Left kidney (tissue), 2 donors: ENCODE results near the gene ZNF669. TPM values are rescaled to one million over a fixed set of nuclear protein-coding genes. Genes with fewer than 3 reads are reported as not detected.

Source experiments
- DNase-seq: peaks from one replicate; pipeline ENCODE4 v3.0.0-alpha.2; 2013
- polyA plus RNA-seq: library from polyadenylated mRNA; unstranded; fragments of 120-200 nt; gene quantifications from one replicate; pipeline ENCODE4 v1.2.1, GENCODE V29; 2013; ENCODE audit not compliant: insufficient read length

Gene ZNF669
- polyA plus RNA-seq, 1 donor = 14.0 TPM

DNA sequence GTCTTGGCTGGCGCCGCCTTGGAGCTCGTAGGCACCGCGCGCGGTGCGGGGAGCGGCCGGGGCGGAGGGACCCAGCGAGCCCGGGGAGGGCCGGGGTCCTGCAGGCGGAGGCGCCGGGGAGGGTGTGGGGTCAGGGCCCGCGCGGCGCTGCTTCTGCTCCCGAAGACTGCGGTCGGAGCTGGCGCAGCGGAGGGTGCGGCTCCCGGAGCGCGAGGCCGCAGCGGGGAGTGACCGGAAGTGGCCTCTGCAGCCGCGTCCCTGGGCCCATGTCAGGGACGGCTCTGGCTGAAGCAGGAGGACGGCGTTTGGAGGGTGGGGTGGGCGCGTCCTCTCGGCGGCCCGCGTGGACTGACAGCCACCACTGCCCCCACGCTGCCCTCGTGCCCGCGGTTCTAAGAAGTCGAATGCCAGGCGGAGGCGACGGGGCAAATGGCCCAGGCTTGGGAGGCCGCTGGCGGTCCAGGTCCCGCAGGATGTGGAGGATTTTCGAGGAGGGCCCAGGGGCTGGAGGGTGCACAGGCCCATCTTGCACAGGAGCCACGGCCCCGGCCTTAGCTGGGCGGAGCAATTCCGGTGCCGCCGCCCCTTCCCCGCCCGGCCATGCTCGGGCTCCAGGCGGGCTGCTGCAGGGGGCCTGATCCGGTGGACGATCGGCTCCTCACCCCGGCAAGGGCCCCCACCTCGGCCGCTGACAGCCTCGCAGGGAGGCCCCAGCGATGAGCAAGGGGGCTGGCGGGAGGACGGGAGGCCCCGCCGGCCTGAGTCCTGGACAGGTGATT, 7.7 kb upstream of the ZNF669 start:
- peak; percentile 46 for DNase-seq

DNA sequence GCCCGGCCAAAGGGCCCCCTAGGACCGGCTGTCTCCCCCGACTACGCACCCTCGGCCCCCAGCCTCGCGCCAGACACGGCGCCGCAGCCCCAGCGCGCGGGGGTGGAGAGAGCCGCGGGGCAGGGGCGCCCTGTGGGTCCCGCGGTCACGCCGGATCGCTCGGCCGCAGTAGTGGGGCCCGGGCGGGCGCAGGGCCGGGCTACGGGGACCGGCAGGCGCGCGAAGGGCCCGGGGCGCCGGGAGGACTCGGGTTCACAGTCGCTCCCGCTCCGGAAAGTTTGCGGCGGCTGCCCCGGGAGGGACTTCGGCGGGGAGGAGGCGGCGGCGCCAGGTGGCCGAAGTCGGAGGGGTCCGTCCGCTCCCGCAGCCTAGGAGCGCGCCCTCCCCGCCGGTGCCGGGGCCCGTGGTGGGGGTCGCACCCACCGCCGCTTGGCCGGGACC, 7.1 kb upstream of the ZNF669 start:
- DNase-seq = peak; percentile 25

DNA sequence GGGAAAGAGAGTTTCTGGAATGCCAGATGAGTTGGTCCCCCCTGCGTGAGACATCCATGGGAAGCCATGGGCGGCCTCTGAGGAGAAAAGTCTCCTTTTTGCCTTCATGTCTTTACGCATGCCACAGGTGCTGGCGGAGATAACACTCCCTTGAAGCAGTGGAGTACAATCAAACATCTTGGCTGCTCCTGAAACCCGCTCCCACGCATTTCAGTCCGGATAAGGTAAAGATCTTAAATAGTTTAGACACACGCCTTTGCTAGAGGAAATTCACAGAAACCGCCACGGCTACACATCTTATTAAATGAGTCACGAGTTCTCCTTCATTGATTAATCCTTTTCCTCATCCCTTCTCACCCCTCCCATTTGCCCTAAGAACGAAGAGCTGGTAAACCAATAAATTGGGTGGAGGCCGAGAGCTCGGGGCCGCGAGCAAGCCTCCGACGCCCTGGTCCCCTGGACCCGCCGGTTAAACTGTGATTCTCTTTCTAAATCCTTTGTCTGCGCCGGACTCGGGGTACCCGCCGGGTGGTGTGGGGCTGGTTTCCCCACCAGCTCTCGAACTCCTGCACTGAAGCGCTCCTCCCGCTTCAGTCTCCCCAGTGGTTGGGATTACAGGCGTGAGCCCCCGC, 6.6 kb upstream of the ZNF669 start:
- DNase-seq = peak; percentile 30

DNA sequence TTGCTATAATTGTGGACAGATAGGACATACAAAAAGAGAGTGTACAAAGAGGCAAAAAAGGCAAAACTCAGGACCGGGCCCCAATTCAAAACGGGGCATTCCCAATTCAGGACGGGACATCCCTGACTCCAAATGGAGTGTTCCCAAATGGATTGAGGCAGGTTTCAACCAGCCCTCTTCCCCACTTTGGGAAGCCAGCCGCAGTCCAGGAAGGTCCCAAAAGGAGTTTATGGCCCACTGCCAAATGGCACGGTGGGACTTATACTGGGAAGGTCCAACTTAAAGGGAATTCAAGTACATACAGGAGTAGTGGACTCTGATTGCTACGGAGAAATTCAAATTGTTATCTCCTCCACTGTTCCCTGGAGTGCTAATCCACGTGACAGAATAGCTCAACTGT, 3.5 kb upstream of the ZNF669 start:
- DNase-seq = no peak

DNA sequence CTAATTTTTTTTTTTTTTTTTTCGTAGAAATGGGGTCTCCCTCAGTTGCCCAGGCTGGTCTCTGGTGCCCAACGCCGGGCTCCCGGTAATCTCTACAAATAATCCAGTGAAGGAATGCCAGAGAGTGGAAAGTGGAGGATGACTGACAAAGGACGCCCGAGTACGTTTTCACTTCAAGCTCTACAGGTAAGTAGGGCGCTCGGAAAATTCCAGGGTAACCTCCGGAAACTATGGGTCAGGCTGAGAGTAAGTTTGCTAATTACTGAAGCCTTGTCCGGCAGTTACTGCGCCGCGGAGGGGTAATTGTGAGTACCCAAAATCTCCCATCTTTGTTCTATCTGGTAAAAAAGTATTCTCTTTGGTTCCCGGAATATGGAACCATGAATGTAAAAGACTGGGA, 1.8 kb upstream of the ZNF669 start:
- no peak for DNase-seq

DNA sequence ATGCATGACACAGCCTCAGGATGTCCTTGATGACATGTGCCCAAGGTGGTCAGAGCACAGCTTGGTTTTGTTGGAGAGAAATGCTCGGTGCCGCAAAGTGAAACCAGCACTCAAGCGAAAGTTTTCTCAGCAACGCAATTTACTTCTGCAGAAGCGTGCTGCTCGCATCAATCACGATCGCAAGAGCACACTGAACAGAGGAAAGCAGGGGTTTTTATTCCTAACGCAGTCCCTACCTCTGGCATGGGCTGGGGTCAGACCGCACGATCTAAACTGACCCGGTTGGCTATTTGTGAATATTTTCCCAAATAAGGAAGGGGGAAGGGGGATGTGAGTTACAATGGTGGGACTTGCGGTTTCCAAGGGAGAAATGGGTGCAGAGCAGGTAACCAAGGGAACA, 809 bp upstream of the ZNF669 start:
- no peak for DNase-seq

DNA sequence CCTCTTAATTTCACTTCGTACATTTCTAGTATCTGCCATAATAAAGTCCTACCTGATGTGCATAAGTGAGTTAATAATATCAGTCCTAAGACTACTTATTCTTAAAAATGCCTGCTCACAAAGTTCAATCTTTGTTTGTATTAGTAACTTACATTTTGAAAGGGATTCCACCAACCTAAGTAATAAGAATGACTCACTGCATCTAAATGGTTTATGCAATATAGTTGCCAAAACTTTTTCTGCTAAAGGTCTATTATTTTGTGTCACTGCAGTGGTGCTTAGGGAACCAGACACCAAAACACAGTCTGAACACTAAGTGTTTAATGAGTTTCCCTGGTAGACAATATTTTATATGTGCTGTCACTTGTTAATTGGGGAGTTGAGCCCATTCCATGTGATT, 1.8 kb downstream of the ZNF669 start:
- no peak for DNase-seq

DNA sequence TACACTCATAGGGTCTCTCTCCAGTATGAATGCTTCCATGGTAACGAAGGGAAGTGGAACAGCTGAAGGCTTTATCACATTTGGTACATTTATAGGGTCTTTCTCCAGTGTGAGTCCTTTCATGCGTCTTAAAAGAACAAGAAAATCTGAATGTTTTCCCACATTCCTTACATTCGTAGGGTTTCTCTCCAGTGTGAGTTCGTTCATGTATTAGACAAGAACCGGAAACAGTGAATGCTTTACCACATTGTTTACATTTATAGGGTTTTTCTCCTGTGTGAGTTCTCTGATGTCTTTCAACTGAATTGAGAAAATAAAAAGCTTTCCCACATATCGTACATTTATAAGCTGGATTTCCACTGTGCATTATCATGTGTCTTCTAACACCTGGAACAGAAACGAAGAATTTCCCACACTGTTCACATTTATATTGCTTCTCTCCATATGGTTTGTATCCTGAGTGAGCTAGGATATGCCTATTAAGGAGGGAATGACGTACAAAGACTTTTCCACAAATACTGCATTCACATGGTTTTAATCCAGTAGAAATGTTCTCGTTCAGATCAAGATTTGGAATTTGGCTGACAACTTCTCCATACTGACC, 3.4 kb downstream of the ZNF669 start:
- no peak for DNase-seq

DNA sequence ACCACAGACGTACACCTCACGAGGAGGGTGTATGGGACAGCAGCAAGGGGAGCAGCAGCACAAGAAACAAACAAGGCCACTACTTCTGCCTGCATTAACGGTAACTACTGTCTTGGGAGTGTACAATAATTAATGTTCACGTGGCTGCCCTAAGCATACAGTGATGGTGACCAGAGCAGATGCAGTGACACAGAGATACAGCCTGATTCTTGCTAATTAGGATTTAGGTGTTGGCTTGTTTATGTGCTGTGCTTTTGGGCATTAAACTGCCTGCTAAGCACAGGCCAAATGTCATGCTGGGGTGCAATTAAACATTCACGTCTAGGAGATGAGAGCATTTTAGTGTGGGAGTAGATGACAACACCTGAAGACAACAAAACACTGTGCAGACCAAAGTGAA, 7.2 kb downstream of the ZNF669 start:
- DNase-seq = no peak

DNA sequence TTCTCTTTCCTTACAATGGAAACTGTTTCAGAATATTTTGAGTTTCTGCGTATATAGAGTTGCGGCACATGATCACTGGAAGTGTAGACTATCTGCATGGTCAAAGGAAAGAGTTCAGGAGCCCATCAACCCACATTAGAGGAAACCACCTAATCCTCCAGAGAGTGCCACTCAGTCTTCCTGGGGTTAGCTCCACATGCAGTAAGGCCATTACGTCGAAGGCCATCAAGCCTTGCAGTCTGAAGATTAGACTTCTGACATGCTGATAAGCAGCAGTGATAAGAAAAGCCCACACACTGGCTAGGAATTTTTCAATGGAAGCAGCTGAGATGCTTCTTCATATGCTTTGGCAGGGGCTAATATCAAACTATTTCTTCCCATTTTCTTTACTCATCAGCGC, 7.6 kb downstream of the ZNF669 start:
- DNase-seq = no peak

DNA sequence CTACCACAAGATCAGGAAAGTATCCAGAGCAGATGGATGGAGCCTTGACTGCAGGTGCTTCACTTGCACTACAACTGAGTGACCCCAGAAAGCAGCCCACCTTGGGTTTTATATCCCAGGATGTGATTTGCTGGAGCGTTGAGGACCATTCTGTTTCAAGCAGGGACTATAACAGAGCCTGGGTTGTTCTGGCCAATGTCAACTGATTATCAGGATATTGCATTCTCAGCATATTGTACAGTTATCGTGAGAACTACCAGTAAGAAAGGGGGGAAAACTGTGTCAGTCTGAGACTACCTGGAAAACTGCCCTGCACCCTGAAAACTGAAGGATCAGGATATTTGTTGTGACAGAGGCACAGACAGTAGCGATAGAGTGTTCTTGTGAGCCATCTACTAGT, 8.0 kb downstream of the ZNF669 start:
- no peak for DNase-seq

DNA sequence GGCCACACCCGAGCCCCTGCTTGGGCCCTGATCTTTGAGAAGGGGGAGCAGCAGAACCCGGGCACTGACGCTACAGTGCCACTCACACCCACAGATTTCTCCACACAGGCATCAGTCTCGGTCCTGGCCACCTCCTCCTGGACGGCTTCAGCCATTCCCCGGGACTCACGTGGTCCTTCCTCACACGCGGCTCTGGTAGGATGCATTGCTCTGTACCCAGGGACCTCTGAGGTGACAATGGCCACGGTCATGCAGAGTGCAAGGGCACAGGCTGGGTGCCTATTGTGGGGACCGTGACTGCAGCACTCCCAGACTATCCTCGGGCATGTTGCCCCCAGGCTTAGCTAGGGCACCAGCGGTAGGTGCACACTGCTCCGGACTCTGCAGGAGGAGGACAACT, 13.7 kb downstream of the ZNF669 start:
- DNase-seq = no peak

DNA sequence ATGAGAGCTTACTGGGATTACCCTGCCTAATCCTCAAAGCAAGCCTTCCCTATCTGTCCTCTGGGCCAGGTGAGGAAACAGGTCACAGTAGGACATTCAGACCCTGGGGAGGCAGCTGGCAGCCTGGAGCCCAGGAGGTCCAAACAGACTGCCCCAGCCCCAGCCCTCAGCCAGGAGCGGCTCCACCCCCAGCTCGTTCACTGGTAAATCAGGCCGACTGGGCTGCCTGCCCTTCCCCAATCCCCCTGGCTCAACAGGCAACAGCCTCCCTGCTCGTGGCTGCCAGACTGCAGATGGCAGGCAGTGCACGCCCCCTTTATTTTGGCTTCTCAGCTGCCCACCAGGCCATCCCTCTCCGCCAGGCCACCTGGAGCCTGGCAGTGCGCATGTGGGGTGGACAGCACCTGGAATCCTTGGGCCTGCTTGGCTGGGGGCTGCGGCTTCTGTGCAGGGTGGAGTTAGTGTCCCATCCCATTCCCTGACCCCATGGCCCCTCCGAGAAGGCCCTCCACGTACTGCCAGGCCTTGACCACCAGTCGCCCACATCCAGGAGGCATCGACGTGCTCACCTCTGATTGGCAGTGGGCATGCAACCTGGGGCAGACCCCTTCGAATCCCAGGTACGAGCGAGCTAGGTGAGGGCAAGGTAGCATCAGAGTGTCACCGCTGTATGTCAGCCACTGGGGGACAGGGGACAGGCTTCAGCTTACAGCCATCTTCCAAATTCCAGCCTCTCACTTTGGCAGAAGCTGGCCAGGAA, 14.4 kb downstream of the ZNF669 start:
- DNase-seq = no peak

DNA sequence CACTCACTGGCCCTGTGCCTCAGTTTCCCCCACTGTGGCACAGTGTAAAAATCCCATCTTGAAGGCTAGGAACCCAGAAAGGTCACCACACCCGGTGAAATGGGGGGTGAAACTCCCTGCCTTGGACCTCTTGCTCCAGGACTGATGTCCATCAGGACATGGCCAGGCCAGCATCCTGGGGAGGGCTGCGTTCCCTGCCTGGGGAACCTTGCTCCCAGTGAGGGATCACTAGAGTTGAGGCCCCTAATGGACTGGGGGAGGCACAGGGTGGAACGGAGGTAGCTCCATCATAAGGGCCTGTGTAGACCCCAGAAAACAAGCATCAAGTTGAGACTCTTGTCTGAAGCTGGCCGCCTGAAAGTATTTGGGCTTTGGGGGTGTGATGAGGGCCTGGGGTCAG, 15.2 kb downstream of the ZNF669 start:
- DNase-seq = no peak

DNA sequence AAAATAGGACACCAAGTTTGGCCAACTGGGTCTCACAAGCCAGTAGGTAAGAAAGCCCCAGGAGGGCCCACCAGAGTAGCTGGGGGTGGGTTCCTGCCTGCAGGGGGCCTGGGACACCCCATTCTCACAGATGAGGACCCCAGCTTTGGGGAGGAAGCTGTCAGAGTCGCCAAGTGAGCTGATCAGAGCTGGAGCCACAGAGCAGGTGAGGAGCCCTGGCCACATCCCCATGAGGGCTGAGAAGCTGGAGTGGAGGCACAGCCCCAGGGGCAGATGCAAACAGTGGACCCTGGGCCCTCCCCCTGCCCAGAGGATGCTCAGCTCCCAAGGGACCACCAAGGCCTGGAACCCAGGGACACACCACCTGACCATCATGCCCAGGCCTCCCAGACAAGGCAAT, 16.9 kb downstream of the ZNF669 start:
- no peak for DNase-seq

DNA sequence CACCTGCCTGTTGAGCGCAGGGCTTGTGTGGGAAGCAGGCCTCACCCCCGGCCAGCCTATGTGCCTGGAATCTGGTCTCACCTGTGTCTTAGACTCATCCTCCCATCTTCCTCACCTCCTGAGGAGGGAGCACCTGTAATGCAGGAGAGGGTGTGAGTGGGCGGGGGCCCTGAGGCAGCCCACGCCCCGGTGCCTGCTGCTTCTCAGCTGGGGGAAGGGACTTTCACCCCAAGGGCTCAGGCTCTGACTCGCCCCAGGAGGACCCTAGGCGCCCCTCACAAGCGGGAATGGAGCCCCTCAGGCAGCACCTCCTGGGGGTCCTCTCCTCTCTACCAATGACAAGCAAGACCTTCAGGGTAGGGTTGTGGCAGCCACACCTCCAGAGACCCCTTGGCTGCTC, 18.8 kb downstream of the ZNF669 start:
- no peak for DNase-seq

DNA sequence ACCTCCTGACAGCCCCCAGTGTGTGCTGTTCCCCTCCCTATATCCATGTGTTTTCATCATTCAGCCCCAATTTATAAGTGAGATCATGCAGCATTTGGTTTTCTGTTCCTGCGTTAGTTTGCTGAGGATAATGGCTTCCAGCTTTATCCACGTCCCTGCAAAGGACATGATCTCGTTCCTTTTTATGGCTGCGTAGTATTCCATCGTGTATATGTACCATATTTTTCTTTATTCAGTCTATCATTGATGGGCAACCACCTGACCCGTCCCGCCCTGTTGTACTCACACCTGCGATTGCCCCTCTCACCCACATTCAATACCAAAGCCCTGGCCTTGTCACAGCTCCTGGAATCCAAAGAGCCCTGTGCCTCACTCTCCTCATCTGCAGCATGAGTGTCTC, 19.4 kb downstream of the ZNF669 start:
- no peak for DNase-seq

DNA sequence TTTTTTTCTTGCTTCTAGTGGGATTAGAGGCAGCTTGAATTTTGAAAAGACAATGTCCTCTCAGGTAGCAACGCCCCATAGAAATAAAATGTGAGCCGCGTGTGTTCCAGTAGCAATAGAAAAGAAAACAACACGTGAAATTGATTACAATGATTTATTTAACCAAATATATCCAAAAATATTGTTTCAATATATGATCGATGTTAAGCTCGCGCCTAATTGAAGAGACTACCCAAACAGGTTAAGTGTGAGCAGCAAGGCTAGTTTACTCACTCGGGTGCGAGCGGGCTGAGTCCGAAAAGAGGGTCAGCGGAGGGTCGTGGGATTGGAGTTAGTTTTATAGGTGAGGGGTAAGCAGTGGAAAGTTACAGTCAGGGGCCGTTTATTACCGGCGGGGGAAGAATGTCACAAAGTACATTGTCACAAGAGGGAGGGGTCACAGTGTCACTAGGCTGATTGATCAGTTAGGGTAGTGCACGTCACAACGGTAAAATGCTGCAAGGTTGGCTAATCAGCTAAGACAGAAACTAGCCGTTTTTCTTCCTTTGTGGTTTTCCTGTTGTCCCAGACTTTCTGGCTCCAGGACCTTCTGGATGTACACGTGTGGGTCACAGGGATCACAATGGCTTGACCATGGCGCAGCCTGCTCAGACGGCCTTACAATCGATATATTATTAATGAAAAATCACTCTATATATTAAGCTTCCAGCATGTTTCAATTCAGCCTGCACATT, 24.8 kb downstream of the ZNF669 start:
- no peak for DNase-seq

DNA sequence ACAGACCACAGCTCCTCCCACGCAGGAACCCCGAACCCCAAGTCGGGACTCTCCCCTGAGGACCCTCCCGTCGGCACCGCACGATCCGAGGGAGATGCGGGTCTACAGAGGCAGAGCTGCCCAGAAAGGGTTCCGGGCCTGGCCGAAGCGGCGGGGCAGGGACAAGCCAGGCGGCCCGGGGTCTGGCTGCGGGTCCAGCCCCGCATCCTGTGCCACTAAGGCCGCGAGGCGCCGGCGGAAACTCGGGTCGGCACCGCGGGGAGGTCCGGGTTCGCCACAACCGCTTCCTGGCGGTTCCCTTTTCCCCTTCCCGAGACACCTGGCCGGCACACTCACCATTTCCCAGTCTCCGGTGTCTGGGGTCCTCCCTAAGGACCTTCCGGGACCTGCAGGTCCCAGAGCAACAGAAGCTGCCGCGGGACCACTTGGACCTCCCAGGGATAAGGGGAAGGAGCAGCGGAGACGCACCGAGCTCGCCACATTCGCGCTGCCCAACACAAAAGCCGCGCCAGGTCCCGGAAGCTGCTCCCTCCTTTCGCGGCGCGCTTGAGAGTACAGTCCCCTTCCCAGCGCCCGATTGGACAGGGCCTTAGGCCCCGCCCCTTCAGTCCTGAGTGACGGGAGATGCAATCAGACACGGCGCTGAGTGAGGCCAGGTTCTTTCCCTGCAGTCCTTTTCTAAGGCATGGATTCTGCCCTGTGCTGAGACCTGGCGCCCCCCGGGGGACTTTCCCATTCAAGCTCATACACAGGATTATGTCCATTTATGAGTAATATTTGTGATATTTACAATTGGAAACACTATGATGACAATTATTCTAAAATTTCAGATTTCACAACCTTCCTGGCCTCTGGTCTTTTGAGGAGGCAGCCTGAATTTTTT, 25.7 kb downstream of the ZNF669 start, which contains the start of gene ZNF670:
TSS of gene ZNF670 (minus strand) at position 554 of the 883 bp plus-strand sequence. CDS start at position 339, 215 bp downstream.
- peak; percentile 97 for DNase-seq

DNA sequence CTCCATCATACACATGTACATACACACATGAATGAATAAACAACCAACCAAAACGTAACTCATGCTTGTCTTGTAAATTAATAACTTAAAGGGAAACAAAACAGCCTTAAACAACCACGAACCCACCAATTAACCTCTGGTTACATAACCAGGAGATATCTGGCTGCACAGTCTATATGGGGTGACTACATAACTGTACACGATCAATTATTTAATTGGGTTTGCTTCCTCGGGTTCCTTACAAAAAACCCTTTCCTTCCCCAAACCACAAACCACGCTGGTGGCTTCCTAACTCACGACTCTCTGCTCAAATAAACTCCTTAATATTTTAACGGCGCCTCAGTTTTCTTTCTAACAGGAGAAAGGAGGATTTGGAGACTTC, 26.3 kb downstream of the ZNF669 start:
- DNase-seq = peak; percentile 17

DNA sequence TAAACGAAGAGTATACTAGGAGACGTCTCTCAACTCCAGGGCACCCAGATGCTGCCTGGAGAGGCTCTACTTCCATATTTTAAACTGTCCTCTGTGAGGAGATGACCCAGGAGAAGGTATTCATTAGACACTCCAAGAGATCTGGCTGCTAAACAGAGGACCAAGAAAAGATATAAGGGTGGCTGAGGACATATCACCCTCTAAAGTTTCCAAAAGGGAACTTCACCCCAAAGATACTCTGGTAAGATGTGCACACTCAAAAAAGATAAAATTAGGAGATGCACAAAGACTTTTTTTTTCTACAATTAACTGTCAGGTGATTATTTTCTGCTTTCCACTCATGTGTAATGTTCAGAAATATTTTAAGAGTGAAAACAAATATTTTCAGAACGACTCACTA, 26.9 kb downstream of the ZNF669 start:
- no peak for DNase-seq
